ENCODE results near the gene NPIPB9. TPM values are rescaled to one million over a fixed set of nuclear protein-coding genes. Genes with fewer than 3 reads are reported as not detected.
"Not testable (repeated sequence)": the region's sequence is repeated elsewhere in the genome, so short reads cannot be mapped to it uniquely, and the experiment has no call there.

NPIPB9 gene
- total and polyA plus RNA-seq, 2 donors, result 0.35 to 9.3 TPM

- no CpG with 5 or more reads among the region's 6 CpGs for WGBS
- DNase-seq (ENCODE audit: extremely low spot score); H3K36me3 ChIP-seq (ENCODE audit: insufficient read depth); H3K27ac ChIP-seq (ENCODE audit: low read depth); H3K4me3 ChIP-seq (ENCODE audit: low read depth, low read length); H3K4me1 ChIP-seq (ENCODE audit: insufficient read depth): not testable (repeated sequence)
Measured at GRCh38 chr16:28781697-28782096, 30.1 kb downstream of the NPIPB9 start.

- not testable (repeated sequence) for H3K4me1 ChIP-seq (ENCODE audit: insufficient read depth); H3K27ac ChIP-seq (ENCODE audit: low read depth); H3K36me3 ChIP-seq (ENCODE audit: insufficient read depth); DNase-seq (ENCODE audit: extremely low spot score); H3K4me3 ChIP-seq (ENCODE audit: low read depth, low read length)
- WGBS, result no CpG with 5 or more reads among the region's 4 CpGs
Measured at GRCh38 chr16:28782357-28782756, 30.8 kb downstream of the NPIPB9 start.

- H3K4me1 ChIP-seq (ENCODE audit: insufficient read depth); H3K36me3 ChIP-seq (ENCODE audit: insufficient read depth); DNase-seq (ENCODE audit: extremely low spot score); H3K4me3 ChIP-seq (ENCODE audit: low read depth, low read length); H3K27ac ChIP-seq (ENCODE audit: low read depth): not testable (repeated sequence)
- 35% methylated on average over 8 of the region's 13 CpGs for WGBS
Measured at GRCh38 chr16:28802235-28803019, 50.8 kb downstream of the NPIPB9 start.

GRCh38 chr16:28807445-28808120, 56.0 kb downstream of the NPIPB9 start:
- not testable (repeated sequence) for DNase-seq (ENCODE audit: extremely low spot score); H3K27ac ChIP-seq (ENCODE audit: low read depth); H3K4me3 ChIP-seq (ENCODE audit: low read depth, low read length); H3K36me3 ChIP-seq (ENCODE audit: insufficient read depth); H3K4me1 ChIP-seq (ENCODE audit: insufficient read depth)
- WGBS, result no CpG with 5 or more reads among the region's 11 CpGs

- no peaks in the 10 kb centered on the region for H3K4me1 ChIP-seq (ENCODE audit: insufficient read depth)
- no peak for DNase-seq (ENCODE audit: extremely low spot score)
- no peak overlapping the region for H3K4me3 ChIP-seq (ENCODE audit: low read depth, low read length)
- no peak overlapping the region for H3K27ac ChIP-seq (ENCODE audit: low read depth)
- 83% methylated on average over 5 of the region's 5 CpGs for WGBS
- H3K36me3 ChIP-seq (ENCODE audit: insufficient read depth), result no peaks in the 10 kb centered on the region
Measured at GRCh38 chr16:28820016-28820415, 68.4 kb downstream of the NPIPB9 start.

DNA sequence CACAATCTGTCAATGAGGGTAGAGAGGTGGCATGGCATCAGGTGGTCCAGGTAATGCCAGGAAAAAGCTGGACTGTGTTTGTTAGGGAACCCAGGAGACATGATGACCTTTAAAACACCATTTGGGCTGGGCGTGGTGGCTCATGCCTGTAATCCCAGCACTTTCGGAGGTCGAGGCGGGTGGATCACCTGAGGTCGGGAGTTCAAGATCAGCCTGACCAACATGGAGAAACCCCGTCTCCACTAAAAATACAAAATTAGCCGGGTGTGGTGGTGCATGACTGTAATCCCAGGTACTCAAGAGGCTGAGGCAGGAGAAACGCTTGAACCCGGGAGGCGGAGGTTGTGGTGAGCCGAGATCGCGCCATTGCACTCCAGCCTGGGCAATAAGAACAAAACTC, 69.0 kb downstream of the NPIPB9 start:
- not testable (repeated sequence) for DNase-seq (ENCODE audit: extremely low spot score); H3K4me1 ChIP-seq (ENCODE audit: insufficient read depth); H3K4me3 ChIP-seq (ENCODE audit: low read depth, low read length); H3K27ac ChIP-seq (ENCODE audit: low read depth); H3K36me3 ChIP-seq (ENCODE audit: insufficient read depth)
- 92% methylated on average over 13 of the region's 13 CpGs for WGBS

GRCh38 chr16:28821874-28822519, 70.4 kb downstream of the NPIPB9 start:
- peak overlapping the region; percentile 100 for H3K4me3 ChIP-seq (ENCODE audit: low read depth, low read length)
- 26% methylated on average over 13 of the region's 13 CpGs for WGBS
- no peaks in the 10 kb centered on the region for H3K4me1 ChIP-seq (ENCODE audit: insufficient read depth)
- no peak overlapping the region for H3K27ac ChIP-seq (ENCODE audit: low read depth)
- DNase-seq (ENCODE audit: extremely low spot score), result no peak
- H3K36me3 ChIP-seq (ENCODE audit: insufficient read depth), result no peaks in the 10 kb centered on the region

Small RNA genes lying within 50 kb of the gene (small RNA-seq; reads per million reads assigned to genes)
- gene MIR6862-2, result not detected

Other genes starting within 250 kb of the NPIPB9 start
- not detected for gene IL27, start 245.0 kb upstream of the NPIPB9 start, total RNA-seq
- gene IL27, start 245.0 kb upstream of the NPIPB9 start, polyA plus RNA-seq, result 0.08 TPM
- 4.1 TPM for gene NUPR1, start 212.8 kb upstream of the NPIPB9 start, total RNA-seq
- gene NUPR1, start 212.8 kb upstream of the NPIPB9 start, polyA plus RNA-seq, result 549 TPM
- 13.9 TPM for gene SGF29, start 197.9 kb upstream of the NPIPB9 start, total RNA-seq
- 42.7 TPM for gene SGF29, start 197.9 kb upstream of the NPIPB9 start, polyA plus RNA-seq
- gene SULT1A2, start 154.7 kb upstream of the NPIPB9 start, total RNA-seq, result 0.21 TPM
- gene SULT1A2, start 154.7 kb upstream of the NPIPB9 start, polyA plus RNA-seq, result 1.3 TPM
- 8.2 TPM for gene SULT1A1, start 141.7 kb upstream of the NPIPB9 start, total RNA-seq
- gene SULT1A1, start 141.7 kb upstream of the NPIPB9 start, polyA plus RNA-seq, result 15.6 TPM
- gene NPIPB8, start 113.7 kb upstream of the NPIPB9 start, total RNA-seq, result 2.0 TPM
- gene NPIPB8, start 113.7 kb upstream of the NPIPB9 start, polyA plus RNA-seq, result not detected
- gene EIF3C, start 40.3 kb upstream of the NPIPB9 start, total RNA-seq, result 82.3 TPM
- gene EIF3C, start 40.3 kb upstream of the NPIPB9 start, polyA plus RNA-seq, result 323 TPM
- 35.9 TPM for gene ATXN2L, start 71.2 kb downstream of the NPIPB9 start, total RNA-seq
- gene ATXN2L, start 71.2 kb downstream of the NPIPB9 start, polyA plus RNA-seq, result 69.8 TPM
- 44.4 TPM for gene TUFM, start 94.6 kb downstream of the NPIPB9 start, total RNA-seq
- gene TUFM, start 94.6 kb downstream of the NPIPB9 start, polyA plus RNA-seq, result 148 TPM
- 7.5 TPM for gene SH2B1, start 112.1 kb downstream of the NPIPB9 start, total RNA-seq
- gene SH2B1, start 112.1 kb downstream of the NPIPB9 start, polyA plus RNA-seq, result 52.8 TPM
- 2.9 TPM for gene ATP2A1, start 126.7 kb downstream of the NPIPB9 start, total RNA-seq
- 0.42 TPM for gene ATP2A1, start 126.7 kb downstream of the NPIPB9 start, polyA plus RNA-seq
- 17.0 TPM for gene RABEP2, start 173.5 kb downstream of the NPIPB9 start, total RNA-seq
- gene RABEP2, start 173.5 kb downstream of the NPIPB9 start, polyA plus RNA-seq, result 23.4 TPM
- 0.16 TPM for gene CD19, start 180.2 kb downstream of the NPIPB9 start, total RNA-seq
- 0.70 TPM for gene CD19, start 180.2 kb downstream of the NPIPB9 start, polyA plus RNA-seq
- gene NFATC2IP, start 199.2 kb downstream of the NPIPB9 start, total RNA-seq, result 22.2 TPM
- gene NFATC2IP, start 199.2 kb downstream of the NPIPB9 start, polyA plus RNA-seq, result 25.2 TPM
- gene SPNS1, start 223.0 kb downstream of the NPIPB9 start, total RNA-seq, result 16.1 TPM
- 37.1 TPM for gene SPNS1, start 223.0 kb downstream of the NPIPB9 start, polyA plus RNA-seq
- gene LAT, start 233.3 kb downstream of the NPIPB9 start, total RNA-seq, result 1.0 TPM
- gene LAT, start 233.3 kb downstream of the NPIPB9 start, polyA plus RNA-seq, result 9.9 TPM